AG04449 (cell line): ENCODE results near the gene TSPAN18.

ENCODE experiments used
- CTCF ChIA-PET: fragments of 350-600 bp; formaldehyde crosslinking; extraction: SDS; loops from one replicate; lab custom pipeline; 2021; ENCODE audit warnings: antibody characterized with exemption; lab: Yijun Ruan, JAX
- POLR2A ChIA-PET: fragments of 400-600, 350-600 bp; formaldehyde crosslinking; extraction: SDS; loops from one replicate; lab custom pipeline; 2020; ENCODE audit warnings: antibody characterized with exemption, inconsistent platforms; lab: Yijun Ruan, JAX
- DNase-seq: peaks from one replicate; pipeline ENCODE4 v3.0.0-alpha.2; 2010; ENCODE audit warnings: low read depth, low spot score
- H3K4me3 ChIP-seq: 2 replicates; pipeline ENCODE4 v1.5.1; 2011; ENCODE audit warnings: low read depth, mild to moderate bottlenecking, control low read depth, low read length
- CTCF ChIP-seq: IDR thresholded peaks from one replicate; pipeline ENCODE4 v1.5.1; 2011; ENCODE audit warnings: mild to moderate bottlenecking, moderate library complexity, low read length, control low read depth, inconsistent platforms; ENCODE audit not compliant: insufficient read depth; ENCODE audit errors: missing control alignments

Gene TSPAN18

GRCh38 chr11:44963948-44964347 is 237.2 kb downstream of the TSPAN18 start:
- ChIA-PET POLR2A (interaction anchor here (0.7 kb wide), 1 partner anchor 13 kb away, joined by 3 read pairs; the partner anchor contains the start of gene TP53I11), CTCF (interaction anchor here (0.9 to 1.6 kb wide), 2 partner anchors 23 to 37 kb away, joined by 3 to 4 read pairs; no protein-coding TSS in a partner anchor)
- TF ChIP-seq CTCF, result no peak
- H3K4me3 ChIP-seq, result no peak overlapping the region
- no peak for DNase-seq

GRCh38 chr11:44964526-44965209 is 237.9 kb downstream of the TSPAN18 start:
- H3K4me3 ChIP-seq, result no peak overlapping the region
- CTCF ChIA-PET, result interaction anchor here (0.9 to 1.6 kb wide), 2 partner anchors 24 to 38 kb away, joined by 3 to 4 read pairs; no protein-coding TSS in a partner anchor
- no peak for DNase-seq

GRCh38 chr11:44966694-44967093 is 239.9 kb downstream of the TSPAN18 start:
- CTCF ChIA-PET, result interaction anchor here (0.8 to 1.2 kb wide), 2 partner anchors 138 to 140 kb away, joined by 3 to 4 read pairs; no protein-coding TSS in a partner anchor

More at GRCh38 chr11:44964526-44965209, 237.9 kb downstream of the TSPAN18 start:
- POLR2A ChIA-PET, result interaction anchor here (0.7 kb wide), 1 partner anchor 14 kb away, joined by 3 read pairs; the partner anchor contains the start of gene TP53I11
- TF ChIP-seq CTCF, result no peak

GRCh38 chr11:44967930-44968496 is 241.3 kb downstream of the TSPAN18 start:
- DNase-seq, result no peak
- ChIA-PET CTCF (no interaction called here), POLR2A (no interaction called here)
- no peak for TF ChIP-seq CTCF
- no peak overlapping the region for H3K4me3 ChIP-seq

More at GRCh38 chr11:44966694-44967093, 239.9 kb downstream of the TSPAN18 start:
- H3K4me3 ChIP-seq, result no peak overlapping the region
- POLR2A ChIA-PET, result no interaction called here
- no peak for TF ChIP-seq CTCF
- DNase-seq, result no peak

- no peak for DNase-seq
- CTCF ChIA-PET, result no interaction called here
- H3K4me3 ChIP-seq, result no peak overlapping the region
- POLR2A ChIA-PET, result no interaction called here
- TF ChIP-seq CTCF, result no peak
These were observed 241.7 kb downstream of the TSPAN18 start for GRCh38 chr11:44968510-44968909.

- ChIA-PET POLR2A (no interaction called here), CTCF (no interaction called here)
- TF ChIP-seq CTCF, result no peak
- DNase-seq, result no peak
- H3K4me3 ChIP-seq, result no peak overlapping the region
These were observed 243.0 kb downstream of the TSPAN18 start for GRCh38 chr11:44969651-44970252.
